ENCODE measurements around the gene LHX2.
"Not testable (repeated sequence)": the region's sequence is repeated elsewhere in the genome, so short reads cannot be mapped to it uniquely, and the experiment has no call there.

Gene LHX2

GRCh38 chr9:124011460-124012301 lies at the start of gene LHX2:
Gene LHX2 (plus strand): TSS chr9:124011768. CDS start chr9:124012349, 581 bp downstream.
- DNase-seq (ENCODE audit: low read depth), result no peak

DNA sequence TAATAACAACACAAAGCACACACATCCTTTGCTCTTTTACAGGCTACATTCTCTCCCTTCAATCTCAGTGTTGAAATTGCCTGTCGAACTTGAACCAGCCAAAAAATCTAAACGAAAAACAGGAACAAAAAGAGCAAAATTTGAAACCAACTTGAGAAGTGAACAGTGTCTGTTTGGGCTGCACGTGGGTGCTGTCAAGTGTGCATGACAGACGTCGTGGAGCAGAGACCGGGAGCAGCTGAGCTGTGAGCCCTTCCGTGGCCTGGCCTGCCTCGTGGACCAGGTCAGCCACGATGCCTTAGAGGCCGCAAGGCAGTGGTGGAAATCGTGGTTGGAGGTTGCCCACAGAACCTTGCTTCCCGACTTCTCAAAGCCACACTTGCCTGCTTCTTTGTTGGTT lies 46.8 kb upstream of the LHX2 start:
- no peak for DNase-seq (ENCODE audit: low read depth)

- DNase-seq (ENCODE audit: low read depth), result no peak
Observed at GRCh38 chr9:123965801-123966686, 45.5 kb upstream of the LHX2 start.

GRCh38 chr9:123967323-123967722 lies 44.2 kb upstream of the LHX2 start:
- no peak for DNase-seq (ENCODE audit: low read depth)

DNA sequence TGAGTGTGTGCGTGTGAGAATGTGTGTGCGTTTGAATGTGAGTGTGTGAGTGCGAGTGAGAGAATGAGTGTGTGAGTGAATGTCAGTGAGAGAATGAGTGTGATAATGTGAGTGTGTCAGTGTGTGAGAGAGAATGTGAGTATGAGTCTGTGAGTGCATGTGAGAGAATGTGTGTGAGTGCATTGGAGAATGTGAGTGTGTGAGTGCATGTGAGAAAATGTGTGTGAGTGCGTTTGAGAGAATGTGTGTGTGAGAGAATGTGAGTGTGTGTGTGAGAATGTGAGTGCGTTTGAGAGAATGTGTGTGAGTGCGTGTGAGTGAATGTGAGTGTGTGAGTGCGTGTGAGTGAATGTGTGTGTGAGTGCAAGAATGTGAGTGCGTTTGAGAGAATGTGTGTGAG lies 39.0 kb upstream of the LHX2 start:
- no peak for DNase-seq (ENCODE audit: low read depth)

DNA sequence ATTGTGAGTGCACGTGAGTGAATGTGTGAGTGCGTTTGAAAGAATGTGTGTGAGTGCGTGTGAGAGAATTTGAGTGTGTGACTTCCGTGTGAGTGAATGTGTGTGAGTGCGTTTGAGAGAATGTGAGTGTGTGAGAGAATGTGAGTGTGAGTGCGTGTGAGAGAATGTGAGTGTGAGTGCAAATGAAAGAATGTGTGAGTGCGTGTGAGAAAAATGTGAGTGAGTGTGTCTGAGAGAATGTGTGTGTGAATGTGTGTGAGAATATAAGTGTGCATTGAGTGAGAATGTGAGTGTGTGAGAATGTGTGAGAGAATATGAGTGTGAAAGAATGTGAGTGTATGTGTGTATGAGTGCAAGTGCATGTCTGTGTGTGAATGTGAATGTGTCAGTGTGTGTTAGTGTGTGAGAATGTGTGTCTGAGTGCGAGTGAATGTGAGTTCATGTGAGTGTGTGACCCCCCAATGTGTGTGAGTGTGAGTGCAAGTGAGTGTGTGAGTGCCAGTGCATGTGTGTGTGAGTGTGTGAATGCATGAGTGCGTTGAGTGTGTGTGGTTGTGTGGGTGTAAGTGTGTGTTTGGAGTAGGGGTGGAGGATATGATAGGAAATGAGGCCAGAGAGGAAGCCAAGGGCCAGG lies 37.9 kb upstream of the LHX2 start:
- DNase-seq (ENCODE audit: low read depth), result no peak

DNA sequence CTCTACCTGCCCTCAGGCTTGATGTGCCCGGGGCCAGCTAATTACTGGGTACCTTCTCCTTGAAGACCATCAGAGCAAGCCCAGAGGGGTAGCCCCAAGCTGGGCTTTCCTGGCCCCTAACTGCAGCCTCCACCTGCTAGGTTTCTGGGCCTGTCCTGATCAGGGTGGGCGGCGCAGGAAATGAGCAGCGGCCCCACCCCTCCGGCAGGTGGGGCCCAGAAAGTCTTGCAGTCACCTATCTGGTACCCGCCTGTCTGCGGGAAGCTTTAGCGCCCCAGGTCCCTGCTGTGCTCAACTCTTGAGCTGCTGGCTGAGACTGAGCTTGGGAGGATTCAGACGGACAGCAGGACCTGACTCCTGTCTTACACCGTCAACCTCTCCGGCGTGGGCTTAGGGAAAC lies 37.1 kb upstream of the LHX2 start:
- no peak for DNase-seq (ENCODE audit: low read depth)

GRCh38 chr9:123975871-123976270 lies 35.7 kb upstream of the LHX2 start:
- no peak for DNase-seq (ENCODE audit: low read depth)

GRCh38 chr9:123976579-123976978 lies 35.0 kb upstream of the LHX2 start:
- not testable (repeated sequence) for DNase-seq (ENCODE audit: low read depth)

DNA sequence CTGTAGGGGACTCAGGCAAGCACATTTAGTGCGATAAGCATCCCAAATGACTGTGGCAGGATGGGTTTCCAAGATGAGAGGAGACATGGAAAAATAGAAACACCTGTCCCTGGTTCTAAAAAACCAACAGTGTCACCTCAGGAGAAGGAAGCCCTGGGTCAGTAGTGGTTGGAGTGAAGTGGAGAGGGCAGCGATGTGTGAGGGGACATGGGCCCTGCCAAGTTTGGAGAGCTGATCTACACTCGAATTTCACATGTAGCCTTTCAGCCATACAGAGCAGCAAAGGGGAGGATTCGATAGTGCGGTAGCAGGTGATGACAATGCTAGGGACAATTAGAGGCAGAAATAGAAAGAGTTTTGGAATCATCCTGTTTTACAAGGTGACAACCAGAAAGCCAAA lies 32.6 kb upstream of the LHX2 start:
- no peak for DNase-seq (ENCODE audit: low read depth)

DNA sequence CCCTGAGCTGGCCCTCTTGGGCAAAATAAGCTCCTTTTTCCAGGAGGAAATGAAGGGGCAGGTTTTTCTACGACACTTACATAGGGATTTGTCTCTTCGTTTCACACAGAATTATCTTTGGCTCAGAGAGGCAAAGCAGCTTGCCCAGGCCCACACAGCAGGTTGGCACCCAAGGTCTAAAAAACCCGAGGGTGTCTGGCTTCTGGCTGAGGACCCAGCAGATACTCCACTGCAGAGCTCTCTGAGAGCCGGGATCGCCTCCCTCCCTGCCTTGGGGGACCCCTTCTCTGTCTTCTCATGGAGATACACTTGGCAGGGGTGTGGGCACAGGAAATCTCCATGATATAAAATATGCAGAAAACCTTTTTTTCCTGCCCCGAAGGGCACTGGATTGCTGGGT lies 29.0 kb upstream of the LHX2 start:
- DNase-seq (ENCODE audit: low read depth), result no peak

GRCh38 chr9:123983047-123983446 lies 28.5 kb upstream of the LHX2 start:
- DNase-seq (ENCODE audit: low read depth), result no peak

GRCh38 chr9:123984802-123985201 lies 26.8 kb upstream of the LHX2 start:
- DNase-seq (ENCODE audit: low read depth), result no peak

DNA sequence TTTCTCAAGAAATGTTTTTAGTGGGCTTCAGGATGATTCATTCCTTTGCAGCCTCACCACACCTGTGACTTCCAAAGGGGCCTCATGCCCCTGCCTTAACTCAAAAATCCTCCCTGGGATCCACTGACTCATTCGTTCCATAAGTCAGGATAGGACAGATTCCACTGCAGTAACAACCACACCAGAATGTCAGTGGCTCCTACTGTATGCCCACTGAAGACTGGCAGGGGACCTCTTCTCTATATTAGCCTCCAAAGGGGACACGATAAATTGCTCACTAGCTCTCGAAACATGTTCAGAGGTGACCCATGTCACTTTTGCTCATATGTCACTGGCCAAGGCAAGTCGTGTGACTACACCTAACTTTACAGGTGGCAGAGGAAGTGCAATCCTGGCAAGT lies 25.7 kb upstream of the LHX2 start:
- no peak for DNase-seq (ENCODE audit: low read depth)

GRCh38 chr9:123990427-123990826 lies 21.1 kb upstream of the LHX2 start:
- DNase-seq (ENCODE audit: low read depth), result no peak

DNA sequence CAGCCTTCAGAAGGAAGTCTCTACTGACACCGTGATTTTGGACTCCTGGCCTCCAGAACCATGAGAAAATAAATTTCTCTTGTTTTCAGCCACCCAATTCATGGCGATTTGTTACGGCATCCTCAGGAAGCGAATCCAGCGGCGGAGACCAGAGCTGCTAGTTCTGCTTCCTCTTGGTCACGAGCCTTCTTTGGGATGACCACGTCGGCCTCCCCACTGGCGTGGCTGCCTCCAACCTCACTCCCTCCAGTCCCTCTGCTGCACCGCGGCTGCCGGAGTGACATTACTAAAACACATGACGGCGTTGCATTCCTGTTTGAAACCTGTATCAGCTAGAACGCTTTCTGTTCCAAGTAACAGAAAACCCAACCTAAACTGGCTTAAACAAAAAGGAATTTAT lies 18.9 kb upstream of the LHX2 start:
- DNase-seq (ENCODE audit: low read depth), result not testable (repeated sequence)

DNA sequence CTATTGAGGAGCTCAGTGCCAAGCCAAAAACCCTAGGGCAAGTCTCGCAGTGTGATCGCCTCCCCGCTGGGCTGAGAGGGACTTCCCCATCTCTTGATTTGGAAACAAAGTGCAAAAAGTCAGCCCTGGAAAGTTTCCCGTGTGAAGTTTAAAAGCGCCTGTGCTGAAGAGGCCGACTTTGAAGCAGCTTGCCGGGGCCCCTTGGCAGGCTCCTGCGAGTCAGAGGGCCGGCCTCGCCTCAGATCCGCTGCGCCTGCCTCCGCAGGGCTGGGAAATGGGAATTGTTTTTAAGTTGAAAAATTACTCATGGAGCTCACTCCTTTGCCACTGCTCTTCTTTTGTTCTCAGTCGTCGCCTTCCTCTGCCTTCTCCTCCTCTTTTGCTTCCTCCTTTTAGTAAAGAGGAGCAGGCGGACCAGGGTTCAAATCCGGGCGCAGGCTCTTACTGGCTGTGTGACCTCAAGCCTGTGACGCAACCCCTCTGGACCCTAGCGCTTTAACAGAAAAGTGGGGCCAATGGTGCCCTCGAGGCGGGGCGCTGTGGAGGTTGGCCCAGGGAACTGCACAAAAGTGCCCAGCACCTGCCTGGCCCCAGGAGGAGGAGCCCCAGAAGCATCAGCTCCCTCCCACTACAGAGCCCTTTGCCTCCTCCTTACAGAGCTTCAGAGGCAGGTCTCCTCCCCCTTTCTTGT lies 14.7 kb upstream of the LHX2 start:
- DNase-seq (ENCODE audit: low read depth), result no peak

GRCh38 chr9:123997665-123998277 lies 13.8 kb upstream of the LHX2 start:
- DNase-seq (ENCODE audit: low read depth), result no peak

DNA sequence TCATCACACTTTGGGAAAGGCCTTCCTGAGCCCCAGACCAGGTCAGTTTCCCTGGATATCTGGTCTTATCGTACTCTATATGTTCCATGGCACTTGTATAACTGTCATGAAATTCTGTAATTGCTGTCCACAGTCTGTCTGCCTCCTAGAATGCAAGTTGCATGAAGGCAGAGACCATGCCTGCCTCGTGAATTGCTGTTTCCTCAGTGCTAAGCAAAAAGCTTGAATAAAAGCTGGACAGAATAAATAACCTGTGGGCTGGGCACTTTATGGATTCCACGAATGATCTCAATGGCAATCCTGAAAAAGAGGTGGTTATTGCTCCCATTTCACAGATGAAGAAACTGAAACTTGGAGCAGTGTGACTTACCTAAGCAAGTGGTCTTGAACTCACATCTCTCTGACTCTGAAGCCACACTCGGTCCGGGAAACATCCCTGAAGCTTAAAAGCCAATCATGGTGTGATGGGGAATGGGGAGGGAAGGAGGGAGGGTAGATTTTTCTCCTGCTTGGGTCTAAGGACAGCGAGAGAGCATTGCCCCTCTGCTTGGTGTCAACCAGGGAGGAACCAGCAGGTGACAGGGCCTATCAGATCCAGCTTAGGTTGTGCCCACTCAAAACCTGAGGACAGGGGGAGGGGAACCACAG lies 13.2 kb upstream of the LHX2 start:
- no peak for DNase-seq (ENCODE audit: low read depth)

- DNase-seq (ENCODE audit: low read depth), result no peak
Observed at GRCh38 chr9:123998970-123999621, 12.5 kb upstream of the LHX2 start.

DNA sequence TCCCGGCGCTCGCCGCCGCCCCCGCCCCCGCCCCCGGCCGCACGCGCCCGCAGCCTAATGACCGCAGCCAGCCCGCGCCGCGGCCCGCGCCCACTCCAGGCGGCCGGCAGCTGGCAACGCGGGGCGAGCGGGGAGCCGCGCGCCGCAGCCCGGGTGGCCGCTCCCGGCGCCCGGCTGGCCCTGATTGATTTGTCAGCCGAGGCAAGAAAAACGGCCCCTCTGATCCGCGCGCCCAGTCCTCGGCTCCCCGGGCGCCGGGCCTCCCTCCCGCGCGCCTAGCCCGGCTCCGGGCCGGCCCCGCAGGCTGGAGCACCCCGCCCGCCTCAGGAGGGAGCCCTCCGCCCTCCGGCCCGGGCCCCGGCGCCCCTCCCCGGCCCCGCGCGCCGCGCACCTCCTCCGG lies 11.9 kb upstream of the LHX2 start:
- no peak for DNase-seq (ENCODE audit: low read depth)
